HG03575 (cell line): ENCODE measurements around the gene MYH7B.

Experiments
- ATAC-seq: cut with Tn5 transposase; IDR thresholded peaks from one replicate; pipeline ENCODE4 v1.9.1; 2021; ENCODE audit not compliant: unreplicated experiment, insufficient number of reproducible peaks, low FRiP score; ENCODE audit errors: extremely low read depth

The MYH7B gene

DNA sequence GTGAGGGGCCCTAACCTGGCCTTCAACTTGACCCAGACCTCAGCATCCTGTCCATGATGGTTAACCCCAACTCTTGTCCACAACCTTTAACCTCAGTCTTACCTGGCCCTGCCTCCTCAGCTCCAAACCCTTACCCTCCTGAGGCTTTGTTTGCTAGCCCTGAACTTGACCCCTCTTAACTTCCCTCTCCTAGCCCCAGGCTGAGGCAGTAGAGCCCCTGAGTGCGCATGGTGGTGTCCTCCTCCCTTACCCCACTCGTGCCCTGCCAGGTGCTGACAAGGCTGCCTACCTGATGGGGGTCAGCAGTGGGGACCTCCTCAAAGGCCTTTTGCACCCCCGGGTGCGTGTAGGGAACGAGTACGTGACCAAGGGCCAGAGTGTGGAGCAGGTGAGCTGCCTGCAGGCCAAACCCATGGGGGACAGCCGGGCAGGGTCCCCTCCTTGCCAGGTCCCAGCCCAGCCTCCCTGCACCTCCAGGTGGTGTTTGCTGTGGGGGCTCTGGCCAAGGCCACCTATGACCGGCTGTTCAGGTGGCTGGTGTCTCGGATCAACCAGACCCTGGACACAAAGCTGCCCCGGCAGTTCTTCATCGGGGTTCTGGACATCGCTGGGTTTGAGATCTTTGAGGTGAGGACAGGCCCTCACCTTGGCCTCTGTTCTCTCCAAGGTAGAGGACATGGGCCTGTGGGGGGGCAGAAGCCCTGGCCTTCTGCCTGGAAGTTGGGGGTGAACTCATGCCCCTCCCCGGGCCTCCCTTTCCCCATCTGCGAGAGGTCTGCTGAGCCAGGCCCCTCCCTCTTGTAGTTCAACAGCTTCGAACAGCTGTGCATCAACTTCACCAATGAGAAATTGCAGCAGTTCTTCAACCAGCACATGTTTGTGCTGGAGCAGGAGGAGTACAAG is 31.9 kb downstream of the MYH7B start:
- no peak for ATAC-seq

DNA sequence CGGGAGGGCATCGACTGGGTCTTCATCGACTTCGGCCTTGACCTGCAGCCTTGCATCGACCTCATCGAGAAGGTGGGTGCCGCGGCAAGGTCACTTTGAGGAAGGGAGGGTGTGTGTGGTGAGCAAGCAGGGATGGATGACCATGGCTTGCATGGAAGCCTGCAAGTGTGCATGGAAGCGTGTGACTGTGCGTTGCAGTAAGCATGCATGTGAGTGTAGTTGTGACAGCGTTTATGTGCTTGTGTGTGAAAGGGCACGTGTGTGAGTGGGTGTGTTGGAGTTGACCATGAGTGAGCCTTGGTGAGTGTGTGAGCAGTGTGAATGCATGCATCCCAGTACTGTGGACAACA is 32.5 kb downstream of the MYH7B start:
- ATAC-seq: no peak

DNA sequence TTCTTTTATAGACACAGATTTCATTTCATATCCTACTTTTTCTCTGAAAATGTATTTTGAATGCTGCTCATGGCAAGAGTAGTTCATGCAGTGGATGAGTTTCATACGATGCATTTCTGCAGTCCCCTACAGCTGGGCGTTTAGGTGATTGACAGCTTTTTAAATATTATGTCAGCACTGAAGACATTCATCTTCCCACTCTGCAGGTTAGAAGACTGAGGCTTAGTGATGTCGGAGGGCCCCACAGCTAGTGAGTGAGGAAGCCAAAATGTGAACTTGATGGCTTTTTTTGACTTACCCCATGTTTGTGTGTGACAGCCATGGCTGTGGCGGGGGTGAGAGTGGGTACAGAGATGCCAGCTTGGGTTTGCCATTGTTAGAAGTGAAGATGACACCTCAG is 33.5 kb downstream of the MYH7B start:
- no peak for ATAC-seq

DNA sequence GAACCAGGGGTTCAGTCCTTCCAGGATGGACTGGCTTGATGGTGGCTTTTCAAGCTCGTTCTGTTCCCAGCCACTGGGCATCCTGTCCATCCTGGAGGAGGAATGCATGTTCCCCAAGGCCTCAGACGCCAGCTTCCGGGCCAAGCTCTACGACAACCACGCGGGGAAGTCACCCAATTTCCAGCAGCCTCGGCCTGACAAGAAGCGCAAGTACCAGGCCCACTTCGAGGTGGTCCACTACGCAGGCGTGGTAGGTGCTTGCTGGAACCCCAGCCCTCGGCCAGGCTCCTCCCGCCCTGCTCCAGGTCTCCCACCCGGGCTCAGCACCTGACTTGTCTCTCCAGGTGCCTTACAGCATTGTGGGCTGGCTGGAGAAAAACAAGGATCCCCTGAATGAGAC is 34.0 kb downstream of the MYH7B start:
- ATAC-seq: no peak

DNA sequence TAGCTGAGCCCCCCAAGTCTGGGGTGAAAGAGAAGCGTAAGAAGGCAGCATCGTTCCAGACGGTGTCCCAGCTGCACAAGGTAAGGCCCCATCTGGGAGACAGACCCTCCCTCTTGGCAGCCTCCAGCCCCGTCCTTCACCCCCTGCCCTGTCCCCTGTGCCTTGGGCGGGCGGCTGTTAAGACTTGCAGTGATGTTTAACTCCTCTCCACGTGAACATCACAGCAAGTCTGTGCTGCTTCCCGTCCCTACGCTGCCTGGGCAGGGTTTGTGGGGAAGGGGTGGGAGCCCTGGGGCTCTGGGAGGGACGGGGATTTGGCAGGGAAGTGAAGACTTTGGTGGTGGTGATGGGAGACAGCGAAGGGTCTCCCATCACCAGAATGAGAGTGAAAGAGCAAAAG is 34.6 kb downstream of the MYH7B start:
- no peak for ATAC-seq

DNA sequence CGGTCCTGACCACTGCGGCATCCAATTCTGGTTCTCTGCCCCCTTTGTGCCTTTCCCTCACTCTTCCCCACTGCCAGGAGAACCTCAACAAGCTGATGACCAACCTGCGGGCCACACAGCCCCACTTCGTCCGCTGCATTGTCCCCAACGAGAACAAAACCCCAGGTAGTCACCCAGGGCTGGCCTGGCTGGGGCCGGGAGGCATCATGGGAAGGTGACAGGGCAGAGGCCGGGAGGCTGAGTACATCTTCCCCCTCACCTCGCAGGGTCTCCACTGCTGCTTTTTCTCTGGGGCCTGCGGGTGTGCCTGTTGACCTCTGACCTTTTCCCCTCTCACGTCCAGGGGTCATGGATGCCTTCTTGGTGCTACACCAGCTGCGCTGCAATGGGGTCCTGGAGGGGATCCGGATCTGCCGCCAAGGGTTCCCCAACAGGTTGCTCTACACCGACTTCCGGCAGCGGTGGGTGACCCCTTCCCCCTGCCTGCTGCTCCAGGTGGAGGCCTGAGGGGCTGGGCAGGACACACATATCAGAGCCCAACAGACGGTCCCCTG is 35.1 kb downstream of the MYH7B start:
- ATAC-seq: no peak

DNA sequence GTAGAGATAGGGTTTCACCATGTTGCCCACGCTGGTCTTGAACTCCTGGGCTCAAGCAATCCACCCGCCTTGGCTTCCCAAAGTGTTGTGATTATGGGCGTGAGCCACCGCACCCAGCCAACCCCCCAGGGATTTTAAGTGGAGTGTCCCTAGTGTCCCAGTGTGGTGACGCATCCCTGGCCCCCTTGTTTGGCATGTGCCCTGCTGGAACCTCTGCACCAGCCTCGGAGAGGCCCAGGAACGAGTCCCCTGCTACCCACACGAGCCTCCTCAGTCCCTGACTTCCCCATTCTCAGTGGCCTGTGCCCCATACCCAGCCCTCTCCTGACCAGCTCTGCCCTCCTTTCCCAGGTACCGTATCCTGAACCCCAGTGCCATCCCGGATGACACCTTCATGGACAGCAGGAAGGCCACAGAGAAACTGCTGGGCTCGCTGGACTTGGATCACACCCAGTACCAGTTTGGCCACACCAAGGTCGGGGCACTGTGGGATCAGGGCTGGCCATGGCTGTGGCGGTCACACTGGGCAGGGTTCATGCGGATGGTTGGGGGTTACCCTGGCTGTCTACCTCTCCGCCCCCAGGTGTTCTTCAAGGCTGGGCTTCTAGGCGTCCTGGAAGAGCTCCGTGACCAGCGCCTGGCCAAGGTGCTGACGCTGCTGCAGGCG is 37.2 kb downstream of the MYH7B start:
- no peak for ATAC-seq

DNA sequence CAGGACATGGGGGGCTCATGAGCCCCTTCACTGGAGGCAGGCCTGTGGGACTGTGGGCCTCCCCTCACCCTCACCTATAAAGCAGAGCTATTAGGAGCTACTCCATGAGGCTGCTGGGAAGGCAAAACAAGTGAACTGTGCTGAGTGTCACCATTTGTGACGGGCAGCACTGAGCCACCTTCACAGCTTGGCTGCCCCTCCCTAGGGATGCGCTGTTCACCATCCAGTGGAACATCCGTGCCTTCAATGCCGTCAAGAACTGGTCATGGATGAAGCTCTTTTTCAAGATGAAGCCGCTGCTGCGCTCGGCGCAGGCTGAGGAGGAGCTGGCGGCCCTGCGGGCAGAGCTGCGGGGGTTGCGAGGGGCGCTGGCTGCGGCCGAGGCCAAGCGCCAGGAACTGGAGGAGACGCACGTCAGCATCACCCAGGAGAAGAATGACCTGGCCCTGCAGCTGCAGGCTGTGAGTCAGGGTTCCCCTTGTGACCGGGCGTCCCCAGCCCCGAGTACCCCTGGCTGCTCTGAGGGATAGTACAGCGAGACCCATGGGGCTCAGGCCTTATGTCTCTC is 38.4 kb downstream of the MYH7B start:
- ATAC-seq: no peak

DNA sequence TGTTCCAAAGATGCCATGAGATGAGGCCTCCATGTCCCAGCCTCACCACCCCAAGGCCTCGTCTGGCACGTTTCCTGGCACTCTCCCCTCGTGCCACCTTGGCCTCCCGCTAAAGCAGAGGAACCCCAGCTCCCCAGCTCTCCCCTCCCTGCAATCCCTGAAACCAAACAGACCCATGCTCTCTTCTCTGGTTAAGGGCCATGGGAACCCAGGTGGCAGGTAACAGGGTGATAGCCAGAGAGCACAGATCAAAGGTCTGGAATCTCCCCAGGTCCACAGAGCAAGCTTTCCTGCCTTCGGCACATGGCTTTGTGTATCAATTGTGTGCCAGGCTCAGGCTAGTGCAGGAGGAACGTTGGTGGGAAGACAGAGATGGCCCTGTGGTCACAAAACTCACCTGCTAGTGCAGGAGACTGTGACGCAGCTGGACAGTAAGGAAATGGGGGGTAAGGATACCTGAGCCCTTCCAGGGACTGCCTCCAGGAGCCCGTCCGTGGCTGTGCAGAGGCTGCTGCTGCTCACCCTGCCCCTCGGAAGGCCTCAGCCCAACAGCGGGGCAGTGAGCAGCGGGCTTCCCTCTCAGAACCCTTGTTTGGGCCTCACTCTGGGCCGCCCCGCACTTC is 39.0 kb downstream of the MYH7B start:
- no peak for ATAC-seq

DNA sequence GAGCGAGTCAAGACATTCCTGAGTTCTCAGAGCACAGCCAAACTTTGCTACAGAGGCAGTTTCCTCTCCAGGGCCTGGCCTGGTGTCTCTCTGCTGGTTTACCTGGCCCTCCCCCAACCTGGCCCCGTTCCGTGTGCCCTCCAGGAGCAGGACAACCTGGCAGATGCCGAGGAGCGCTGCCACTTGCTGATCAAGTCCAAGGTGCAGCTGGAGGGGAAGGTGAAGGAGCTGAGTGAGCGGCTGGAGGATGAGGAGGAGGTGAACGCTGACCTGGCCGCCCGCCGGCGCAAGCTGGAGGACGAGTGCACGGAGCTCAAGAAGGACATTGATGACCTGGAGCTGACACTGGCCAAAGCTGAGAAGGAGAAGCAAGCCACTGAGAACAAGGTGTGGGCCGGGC is 39.5 kb downstream of the MYH7B start:
- no peak for ATAC-seq

DNA sequence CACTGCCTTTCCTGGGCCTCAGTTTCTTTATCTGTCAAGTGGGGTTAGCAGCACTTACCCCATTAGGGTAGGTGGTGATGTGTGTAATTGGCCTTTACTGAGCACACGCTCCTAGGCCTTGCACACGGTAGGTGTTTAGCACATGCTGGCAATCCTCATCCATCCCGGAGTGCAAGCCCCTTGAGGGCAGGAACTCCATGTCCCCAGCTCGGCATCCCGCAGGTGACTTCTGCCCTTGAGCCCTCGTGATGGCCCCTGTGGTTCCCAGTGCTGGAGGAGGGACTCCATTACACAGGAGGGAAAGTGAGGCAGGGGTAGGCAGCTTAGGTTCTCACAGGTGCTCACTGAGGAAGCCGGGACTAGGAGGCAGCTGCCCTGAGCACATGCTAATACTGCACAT is 40.0 kb downstream of the MYH7B start:
- no peak for ATAC-seq

DNA sequence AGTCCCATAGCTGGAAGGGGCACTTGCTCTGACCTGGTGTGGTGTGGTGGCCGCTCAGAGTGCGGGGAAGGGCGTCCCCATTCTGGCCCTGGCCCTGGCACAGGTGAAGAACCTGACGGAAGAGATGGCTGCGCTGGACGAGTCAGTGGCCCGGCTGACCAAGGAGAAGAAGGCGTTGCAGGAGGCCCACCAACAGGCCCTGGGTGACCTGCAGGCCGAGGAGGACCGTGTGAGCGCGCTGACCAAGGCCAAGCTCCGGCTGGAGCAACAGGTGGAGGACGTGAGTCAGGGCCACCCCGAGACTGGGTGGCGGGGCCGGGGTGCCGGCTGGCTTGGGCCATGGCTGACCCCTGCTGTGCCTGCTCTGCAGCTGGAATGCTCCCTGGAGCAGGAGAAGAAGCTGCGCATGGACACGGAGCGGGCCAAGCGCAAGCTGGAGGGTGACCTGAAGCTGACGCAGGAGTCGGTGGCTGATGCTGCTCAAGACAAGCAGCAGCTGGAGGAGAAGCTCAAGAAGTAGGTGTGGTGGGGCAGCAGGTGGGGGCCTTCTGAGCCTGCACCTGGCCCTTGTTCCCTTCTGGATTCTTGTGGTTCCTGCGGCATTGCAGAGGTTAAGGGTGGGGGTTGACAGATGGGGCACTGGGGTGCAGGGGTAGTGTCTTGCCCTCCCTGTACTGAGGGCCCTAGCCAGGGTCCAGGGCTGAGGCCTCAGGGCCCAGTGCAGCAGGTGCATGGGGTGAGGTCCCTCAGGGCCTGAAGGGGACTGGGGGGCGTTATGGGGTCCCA is 40.8 kb downstream of the MYH7B start:
- ATAC-seq: no peak

DNA sequence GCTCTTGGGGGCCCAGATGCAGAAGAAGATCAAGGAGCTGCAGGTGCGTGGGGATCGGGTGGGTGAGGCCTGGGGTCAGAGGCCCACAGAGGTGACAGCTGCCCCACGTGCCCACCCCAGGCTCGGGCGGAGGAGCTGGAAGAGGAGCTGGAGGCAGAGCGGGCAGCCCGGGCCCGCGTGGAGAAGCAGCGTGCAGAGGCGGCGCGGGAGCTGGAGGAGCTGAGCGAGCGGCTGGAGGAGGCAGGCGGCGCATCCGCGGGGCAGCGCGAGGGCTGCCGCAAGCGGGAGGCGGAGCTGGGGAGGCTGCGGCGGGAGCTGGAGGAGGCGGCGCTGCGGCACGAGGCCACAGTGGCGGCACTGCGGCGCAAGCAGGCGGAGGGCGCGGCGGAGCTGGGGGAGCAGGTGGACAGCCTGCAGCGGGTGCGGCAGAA is 41.5 kb downstream of the MYH7B start:
- ATAC-seq: no peak

DNA sequence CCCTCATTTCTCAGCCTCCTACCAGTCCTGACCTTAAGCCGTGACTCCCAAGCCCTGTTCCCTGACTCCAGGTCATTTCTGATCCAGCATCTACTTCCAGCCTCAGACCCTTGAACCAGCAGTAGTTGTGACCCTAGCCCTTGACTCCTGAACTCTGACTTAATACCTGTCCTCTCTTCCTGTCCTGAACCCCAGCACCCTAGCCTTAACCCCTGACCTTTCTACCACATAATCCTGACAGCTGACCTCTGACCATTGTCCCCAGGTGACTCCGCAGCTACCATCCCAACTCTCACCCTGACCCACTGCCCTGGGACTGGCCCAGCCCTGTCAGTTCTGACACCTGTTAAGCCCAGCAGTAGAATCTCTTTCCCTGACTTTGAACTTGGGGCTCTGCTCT is 42.1 kb downstream of the MYH7B start:
- no peak for ATAC-seq

DNA sequence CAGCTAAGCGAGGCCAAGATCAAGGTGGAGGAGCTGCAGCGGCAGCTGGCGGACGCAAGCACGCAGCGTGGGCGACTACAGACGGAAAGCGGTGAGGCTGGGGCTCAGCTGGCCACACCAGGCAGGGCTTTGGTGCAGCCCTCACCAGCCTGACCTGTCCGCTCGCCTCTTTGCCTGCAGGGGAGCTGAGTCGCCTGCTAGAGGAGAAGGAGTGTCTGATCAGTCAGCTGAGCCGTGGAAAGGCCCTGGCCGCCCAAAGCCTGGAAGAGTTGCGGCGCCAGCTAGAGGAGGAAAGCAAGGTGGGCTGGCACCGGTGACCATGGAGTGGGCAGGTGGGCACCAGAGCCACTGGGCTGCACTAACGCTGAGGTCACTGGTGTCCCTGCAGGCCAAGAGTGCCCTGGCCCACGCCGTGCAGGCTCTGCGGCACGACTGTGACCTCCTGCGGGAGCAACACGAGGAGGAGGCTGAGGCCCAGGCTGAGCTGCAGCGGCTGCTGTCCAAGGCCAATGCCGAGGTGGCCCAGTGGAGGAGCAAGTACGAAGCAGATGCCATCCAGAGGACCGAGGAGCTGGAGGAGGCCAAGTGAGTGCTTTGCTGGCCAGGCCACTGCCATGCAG is 42.8 kb downstream of the MYH7B start:
- ATAC-seq: no peak

DNA sequence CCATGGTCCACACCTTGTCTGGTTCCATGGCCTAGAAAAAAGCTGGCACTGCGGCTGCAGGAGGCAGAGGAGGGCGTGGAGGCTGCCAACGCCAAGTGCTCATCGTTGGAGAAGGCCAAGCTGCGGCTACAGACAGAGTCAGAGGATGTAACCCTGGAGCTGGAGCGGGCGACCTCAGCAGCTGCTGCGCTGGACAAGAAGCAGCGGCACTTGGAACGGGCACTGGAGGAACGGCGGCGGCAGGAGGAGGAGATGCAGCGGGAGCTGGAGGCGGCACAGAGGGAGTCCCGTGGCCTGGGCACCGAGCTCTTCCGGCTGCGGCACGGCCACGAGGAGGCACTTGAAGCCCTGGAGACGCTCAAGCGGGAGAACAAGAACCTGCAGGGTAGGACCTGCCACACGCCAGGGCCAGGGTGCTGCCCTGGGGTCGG is 43.4 kb downstream of the MYH7B start:
- ATAC-seq: no peak

DNA sequence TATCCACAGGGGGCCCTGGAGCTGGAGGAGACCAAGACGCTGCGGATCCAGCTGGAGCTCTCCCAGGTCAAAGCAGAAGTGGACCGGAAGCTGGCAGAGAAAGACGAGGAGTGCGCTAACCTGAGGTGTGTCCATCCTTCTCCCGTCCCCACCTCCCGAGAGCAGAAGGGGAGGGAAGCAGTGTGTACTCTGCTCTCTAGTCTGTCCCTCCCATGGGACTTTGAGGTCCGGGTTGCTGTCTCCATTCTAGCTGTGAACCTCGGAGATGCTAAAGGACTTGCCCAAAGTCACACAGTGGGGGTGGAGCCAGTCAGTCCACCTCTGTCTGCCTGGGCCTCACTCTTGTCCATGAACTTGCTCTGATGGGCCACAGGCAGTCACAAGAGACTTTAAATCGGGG is 44.1 kb downstream of the MYH7B start:
- no peak for ATAC-seq

DNA sequence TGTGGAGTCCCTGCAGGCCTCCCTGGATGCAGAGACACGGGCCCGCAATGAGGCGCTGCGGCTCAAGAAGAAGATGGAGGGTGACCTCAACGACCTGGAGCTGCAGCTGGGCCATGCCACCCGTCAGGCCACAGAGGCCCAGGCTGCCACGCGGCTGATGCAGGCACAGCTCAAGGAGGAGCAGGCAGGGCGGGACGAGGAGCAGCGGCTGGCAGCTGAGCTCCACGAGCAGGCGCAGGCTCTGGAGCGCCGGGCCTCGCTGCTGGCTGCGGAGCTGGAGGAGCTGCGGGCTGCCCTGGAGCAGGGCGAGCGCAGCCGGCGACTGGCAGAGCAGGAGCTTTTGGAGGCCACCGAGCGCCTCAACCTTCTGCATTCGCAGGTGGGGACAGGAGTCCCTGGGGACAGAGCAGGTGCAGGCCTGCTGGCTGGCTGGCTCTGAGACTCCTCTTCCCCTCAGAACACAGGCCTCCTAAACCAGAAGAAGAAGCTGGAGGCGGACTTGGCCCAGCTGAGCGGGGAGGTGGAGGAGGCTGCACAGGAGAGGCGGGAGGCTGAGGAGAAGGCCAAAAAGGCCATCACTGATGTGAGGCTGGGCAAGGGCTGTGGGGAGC is 44.7 kb downstream of the MYH7B start:
- ATAC-seq: no peak
